ENCODE measurements around the gene SFTPD.
"Not testable (repeated sequence)": the region's sequence is repeated elsewhere in the genome, so short reads cannot be mapped to it uniquely, and the experiment has no call there.

Gene SFTPD

DNA sequence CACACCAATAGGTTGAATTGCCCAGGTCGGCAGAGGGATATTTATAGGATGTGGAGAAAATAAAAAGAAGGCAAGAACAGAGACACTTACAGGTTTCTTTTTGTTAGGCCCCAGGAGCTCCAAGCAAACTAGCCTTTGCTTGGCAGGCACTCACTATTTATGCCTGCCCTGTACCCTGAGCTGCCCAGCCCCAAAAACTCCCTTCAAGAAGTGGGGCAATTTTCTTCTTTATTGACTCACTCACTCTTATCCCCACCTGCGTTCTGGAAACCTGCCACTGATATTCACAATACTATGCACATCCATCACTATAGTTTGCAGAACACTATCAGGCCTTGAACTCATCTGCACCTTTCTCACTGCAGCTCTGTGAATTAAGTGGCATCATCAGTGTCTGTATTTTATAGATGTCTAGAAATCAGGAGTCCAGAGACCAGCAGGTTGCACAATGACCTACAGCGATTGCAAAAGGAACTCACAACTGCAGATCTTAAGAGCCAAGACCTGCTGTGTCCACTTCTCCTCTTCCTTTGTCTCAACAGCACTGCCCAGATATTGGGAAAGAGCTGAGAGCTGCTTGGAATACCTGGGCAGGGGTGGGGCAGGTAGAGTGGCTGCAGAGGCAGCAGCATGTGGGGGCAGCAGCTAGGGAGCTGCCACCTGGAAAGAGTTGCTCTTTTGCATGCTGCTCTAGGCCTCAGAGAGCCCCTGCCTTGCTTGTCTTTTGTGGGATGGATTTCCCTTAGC lies at the start of gene SFTPD:
TSS of gene SFTPD (minus strand) at position 130 of the 747 bp plus-strand sequence. CDS start 2,446 bp downstream, outside the sequence.
- DNase-seq (ENCODE audit: low spot score), result no peak

DNA sequence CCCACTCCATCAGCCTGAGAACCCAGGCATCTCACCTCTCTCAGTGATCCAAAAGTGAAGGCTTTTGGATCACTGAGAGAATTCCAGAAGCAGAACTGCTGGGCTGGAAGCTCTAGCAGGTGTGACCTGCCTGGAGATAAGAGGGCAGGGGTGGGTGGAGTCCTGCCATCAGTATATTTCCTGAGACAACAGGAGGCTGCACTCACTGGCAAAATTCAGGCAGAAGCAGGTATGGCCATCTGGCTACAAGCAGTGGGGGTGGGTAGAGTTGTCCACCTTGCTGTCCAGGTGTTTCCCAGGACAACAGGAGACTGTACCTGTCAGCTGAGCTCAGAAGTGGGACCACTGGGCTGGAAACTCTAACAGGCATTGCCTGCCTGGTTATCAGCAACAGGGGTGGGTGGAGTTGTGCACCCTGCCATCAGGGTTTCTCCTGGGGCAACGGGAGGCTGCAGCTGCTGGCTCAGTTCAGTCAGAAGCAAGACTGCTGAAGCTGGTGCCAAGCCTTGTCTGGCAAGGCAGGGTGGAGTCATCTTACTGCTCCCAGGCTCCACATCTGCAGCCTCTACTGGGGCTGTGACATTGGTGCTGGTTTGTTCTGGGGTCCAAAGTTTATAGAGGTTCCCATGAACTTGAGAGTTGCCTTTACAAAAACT lies 47.2 kb upstream of the SFTPD start:
- no peak for DNase-seq (ENCODE audit: low spot score)

DNA sequence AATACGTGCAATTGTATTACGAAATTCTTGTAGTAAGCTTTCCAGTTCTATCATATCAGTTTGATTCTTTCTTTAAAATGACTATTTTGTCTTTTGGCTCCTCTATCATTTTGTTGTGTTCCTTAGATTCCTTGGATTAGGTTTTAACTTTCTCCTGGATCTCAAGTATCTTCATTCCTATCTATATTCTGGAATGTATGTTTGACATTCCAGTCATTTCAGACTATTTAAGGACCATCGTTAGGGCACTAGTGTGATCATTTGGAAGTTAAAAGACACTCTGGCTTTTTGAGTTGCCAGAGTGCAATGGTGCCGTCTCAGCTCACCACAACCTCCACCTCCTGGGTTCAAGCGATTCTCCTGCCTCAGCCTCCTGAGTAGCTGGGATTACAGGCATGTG lies 45.7 kb upstream of the SFTPD start:
- no peak for DNase-seq (ENCODE audit: low spot score)

DNA sequence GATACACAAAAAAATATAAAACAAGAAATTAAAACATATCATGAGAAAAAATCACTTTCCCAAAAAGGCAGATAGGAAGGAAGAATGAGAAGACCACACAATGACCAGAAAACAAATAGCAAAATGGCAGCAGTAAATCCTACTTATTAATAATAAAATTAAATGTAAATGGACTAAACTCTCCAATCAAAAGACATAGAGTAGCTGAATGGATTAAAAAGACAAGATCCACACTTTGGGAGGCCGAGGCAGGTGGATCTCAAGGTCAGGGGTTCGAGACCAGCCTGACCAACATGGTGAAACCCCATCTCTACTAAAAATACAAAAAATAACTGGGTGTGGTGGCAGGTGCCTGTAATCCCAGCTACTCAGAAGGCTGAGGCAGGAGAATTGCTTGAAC lies 39.3 kb upstream of the SFTPD start:
- not testable (repeated sequence) for DNase-seq (ENCODE audit: low spot score)

DNA sequence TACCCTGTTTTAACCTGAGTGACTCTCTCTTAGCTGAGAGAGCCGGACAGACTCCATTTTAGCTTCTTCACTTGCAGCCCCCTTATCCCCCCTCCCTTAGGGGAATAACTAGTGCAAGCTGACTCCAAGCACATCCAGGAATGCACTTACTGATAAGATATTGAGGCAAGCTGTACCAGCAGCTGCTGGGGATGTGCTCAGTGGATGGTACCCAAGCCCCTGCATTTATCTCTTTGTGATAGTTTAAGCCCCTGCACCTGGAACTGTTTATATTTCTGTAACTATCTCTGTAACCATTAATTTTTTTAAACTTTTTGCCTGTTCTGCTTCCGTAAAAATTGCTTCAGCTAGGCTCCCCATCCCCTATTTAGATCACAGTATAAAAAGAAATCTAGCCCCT lies 37.8 kb upstream of the SFTPD start:
- DNase-seq (ENCODE audit: low spot score), result not testable (repeated sequence)

DNA sequence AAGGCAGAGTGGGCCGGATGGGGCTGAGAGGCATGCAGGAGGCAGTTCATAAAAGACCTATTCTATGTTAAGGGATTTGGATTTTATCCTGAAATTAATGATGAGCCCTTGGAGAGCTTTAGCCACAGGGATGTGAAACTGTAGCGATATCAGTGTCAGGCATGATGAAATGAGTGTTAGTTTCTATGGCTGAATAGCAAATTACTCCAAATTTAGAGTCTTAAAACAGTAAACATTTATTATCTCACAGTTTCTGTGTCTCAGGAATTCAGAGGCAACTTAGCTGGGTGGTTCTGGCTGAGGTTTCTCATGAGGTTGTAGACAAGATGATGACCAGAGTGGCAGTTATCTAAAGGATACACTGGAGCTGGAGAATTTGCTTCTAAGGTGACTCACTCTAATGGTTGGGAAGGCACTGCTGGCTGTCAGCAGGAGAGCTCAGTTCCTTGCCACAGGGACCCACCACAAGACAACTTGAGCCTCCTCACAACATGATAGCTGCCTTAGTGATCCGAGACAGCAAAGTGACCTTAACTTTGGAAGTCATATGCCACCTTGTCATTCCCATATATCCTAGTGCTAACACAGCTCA lies 36.7 kb upstream of the SFTPD start:
- DNase-seq (ENCODE audit: low spot score), result peak; percentile 46

DNA sequence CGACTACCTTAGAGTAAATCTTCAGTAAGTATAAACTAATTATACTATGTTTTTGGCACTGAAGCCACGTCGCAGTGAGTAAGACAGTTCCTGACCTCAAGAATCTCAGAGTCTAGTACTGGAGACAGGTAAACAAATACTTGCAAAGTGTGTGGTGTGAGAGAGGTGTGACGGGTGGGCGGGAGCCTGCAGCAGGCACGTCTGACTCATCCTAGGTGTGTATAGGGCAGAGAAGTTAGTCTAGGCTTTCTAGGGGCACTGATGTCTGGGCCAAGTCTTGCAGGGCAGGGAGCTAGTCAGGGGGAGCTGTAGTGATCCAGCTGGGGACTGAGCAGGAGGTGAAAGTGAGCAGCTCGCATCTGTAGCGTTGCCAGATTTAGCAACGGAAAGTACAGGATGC lies 35.9 kb upstream of the SFTPD start:
- peak; percentile 90 for DNase-seq (ENCODE audit: low spot score)

DNA sequence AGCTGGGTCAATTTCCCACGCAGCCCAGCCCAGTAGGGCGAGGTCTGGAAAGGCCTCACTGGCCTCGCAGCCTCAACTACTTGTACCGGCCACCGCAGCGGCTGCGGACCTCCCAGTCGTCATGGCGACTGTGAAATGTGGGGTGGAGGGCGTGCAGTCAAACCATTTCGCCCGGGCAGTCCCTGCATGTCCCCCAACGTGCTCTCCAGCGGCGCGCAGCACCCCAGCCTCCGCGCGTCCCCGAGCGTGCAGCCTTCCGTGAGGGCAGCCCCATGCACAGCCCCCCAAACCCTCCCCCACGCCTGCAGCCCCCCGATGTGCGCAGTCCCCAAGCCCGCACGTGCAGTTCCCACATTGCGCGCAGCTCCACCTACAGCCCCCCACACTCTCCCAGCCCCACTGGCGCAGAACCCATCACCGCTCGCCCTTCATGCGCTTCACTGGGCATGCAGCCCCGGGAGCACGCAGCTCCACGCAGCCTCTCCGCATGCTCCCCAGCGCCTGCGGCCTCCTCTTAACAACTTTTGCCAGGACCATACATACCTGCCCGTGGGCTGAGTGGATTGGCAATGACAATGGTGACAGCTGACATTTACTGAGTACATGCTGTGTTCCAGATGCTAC lies 34.5 kb upstream of the SFTPD start:
- DNase-seq (ENCODE audit: low spot score), result no peak

DNA sequence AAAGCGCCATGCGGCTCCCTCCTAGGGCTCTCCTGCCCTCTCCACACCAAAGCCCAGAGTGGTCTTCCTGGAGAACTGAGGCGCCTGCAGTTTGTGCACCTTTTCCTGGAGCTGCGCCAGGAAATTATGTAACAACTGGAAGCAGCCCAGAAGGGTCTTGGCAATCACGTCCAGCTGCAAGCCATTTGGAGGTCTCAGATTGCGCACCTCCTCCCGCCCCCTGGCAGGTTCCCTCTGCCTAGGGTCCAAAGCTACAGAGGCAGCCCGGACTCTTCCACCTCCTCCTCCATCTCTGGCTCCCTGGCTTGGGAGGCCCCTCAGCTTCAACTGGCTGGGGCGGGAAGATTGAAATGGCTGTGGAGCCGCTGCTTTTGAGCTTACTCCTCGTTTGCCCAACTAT lies 34.0 kb upstream of the SFTPD start:
- no peak for DNase-seq (ENCODE audit: low spot score)

DNA sequence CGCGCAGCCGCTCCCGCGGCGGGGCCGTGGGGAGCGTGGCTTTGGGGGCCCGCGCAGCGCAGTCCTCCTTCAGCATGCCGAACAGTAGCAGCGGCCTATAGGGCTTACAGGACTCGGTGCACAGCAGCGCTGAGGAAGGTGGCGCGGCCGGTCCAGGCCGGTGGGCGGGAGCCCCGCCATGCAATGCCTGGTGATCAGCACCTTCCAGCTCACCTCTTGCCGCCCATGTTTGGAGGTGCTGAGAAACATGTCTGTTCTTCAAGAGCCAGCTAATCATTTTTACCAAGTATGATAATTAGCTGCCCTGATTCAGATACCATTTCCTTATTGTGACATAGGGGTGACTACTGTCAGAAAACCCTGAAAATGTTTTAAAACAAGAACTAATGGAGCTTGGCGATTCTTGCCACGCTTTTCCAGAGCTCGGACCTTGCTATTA lies 33.5 kb upstream of the SFTPD start:
- peak; percentile 31 for DNase-seq (ENCODE audit: low spot score)

DNA sequence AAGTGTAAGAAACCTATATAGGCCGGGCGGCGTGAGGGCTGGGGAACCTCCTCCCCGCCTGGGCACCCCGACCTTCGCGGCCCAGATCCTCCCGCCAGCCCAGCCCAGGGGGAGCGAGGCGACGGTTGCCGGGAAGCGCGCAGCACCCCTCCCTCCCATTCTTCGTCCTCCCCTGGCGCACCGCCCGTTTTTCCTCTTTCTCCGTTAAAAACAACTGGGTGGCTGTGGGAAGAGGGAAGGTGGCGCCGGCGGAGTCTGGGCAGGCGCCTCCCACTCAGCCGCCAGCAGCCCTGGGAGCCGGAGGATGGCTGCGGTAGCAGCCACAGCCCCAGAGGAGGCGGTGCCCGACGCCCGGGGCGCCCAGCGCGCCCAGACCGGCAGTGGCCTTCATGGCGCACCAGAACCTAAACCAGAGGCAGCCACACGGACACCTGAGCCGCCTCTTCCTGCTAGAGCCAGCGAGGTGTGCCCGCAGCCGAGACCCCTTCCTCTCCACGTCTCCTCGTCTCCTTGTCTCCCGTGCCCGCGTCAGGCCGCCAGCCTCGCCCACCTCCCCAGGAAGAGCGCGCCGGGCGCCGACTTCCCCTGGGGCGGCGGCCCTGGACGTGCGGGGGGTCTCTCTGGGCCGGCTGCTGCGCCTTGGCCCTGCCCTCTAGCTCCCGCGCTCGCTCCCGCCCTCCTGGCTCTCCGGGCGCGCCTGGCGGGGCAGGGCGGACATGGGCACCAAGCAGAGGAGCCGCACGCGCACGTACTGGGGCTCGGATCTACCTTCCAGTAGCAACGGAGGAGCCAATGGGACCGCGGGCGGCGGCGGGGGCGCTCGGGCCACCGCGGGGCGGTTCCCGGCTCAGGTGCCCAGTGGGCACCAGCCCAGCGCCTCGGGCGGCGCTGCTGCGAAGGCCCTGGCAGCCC lies 32.8 kb upstream of the SFTPD start:
- peak; percentile 71 for DNase-seq (ENCODE audit: low spot score)

DNA sequence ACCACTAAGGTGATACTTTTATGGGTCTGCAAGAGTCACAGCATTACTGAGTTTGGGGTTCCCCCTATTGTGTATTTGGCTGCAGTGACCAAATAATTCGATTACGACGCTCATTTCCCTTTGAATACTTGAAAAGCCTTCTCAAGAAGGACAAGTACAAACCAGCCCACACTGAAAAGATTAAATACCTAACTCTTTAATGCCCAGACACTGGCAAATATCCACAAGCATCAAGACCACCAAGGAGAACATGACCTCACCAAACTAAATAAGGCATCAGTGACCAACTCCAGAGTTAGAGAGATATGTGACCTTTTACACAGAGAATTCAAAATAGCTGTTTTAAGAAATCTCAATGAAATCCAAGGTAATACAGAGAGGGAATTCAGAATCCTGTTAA lies 31.8 kb upstream of the SFTPD start:
- no peak for DNase-seq (ENCODE audit: low spot score)

DNA sequence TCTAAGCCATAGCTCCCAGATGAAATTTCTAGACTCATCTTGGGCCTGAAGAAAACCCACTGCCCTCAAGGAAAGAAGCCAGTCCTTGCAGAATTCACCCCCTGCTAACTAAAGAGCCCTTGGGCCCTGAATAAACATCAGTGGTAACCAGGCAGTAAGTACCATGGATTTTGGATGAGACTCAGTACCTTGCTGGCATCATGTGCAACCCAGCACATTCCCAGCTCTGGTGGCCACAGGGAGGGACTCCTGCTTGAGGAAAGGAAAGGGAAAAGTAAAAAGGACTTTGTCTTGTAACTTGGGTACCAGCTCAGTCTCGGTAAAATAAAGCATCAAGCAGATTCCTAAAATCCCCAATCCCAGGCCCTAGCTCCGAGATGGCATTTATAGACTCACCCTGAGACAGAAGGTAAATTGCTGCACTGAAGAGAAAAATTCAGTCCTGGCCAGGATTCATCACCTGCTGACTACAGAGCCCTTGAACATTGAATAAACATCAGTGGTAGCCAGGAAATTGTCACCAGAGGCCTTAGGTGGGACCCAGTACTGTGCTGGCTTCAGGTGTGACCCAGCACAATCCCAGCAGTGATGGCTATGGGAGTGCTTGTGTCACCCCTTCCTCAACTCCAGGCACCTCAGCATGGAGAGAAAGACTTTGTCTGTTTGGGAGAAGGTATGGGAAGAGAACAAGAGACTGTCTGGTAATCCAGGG lies 31.2 kb upstream of the SFTPD start:
- no peak for DNase-seq (ENCODE audit: low spot score)

DNA sequence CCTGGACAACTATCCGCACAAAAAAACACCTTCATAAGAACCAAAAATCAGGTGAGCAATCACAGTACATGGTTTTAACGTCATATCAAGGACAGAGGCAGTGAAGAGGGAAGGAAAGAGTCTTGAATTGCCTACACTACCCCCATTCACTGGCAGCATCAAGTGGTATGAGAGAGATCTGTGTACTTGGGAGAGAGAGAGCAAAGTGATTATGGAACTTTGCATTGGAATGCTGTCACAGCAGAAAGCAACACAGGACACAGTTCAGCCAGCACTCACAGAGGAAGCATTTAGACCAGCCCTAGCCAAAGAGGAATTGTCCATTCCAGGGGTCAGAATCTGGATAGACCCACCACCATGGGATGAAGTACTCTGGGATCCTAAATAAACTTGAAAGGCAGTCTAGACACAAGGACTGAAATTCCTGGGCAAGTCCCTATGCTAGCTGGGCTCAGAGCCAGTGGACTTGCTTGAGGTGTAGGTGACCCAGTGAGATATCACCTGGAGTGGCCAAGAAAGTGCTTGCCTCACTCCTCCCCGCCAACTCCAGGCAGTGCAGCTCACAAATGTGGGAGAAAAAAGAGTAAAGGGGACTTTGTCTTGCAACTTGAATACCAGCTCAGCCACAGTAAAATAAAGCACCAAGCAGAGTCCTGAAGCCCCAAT lies 30.5 kb upstream of the SFTPD start:
- DNase-seq (ENCODE audit: low spot score), result no peak

DNA sequence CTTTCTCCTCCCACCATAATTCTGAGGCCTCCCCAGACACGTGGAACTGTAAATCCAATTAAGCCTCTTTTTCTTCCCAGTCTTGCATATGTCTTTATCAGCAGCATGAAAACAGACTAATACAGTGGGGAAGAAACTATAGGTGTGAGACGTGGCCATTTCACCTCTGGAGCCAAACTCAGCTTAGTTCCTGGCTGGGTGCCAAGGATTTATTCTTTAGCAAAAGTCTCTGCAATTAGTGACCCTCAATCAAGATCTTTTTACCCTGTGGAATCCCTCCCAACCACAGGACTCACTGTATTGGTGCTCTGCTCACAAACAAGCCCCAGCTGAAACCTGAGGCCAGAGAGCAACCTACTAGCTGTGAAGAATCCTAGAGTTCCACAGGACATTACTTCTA lies 28.1 kb upstream of the SFTPD start:
- no peak for DNase-seq (ENCODE audit: low spot score)

DNA sequence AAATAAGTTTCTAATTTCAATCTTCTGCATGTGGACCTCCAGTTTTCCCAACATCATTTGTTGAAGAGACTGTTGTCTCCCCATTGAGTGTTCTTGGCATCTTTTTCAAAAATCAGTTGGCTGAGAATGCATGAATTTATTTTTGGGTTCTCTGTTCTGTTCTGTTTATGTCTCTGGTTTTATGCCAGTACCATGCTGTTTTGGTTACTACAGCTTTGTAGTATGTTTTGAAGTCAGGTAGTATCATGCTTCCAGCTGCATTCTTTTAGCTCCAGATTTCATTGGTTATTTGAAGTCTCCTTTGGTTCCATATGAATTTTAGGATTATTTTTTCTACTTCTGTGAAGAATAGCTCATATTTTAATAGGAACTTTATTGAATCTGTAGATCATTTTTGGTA lies 21.2 kb upstream of the SFTPD start:
- no peak for DNase-seq (ENCODE audit: low spot score)

DNA sequence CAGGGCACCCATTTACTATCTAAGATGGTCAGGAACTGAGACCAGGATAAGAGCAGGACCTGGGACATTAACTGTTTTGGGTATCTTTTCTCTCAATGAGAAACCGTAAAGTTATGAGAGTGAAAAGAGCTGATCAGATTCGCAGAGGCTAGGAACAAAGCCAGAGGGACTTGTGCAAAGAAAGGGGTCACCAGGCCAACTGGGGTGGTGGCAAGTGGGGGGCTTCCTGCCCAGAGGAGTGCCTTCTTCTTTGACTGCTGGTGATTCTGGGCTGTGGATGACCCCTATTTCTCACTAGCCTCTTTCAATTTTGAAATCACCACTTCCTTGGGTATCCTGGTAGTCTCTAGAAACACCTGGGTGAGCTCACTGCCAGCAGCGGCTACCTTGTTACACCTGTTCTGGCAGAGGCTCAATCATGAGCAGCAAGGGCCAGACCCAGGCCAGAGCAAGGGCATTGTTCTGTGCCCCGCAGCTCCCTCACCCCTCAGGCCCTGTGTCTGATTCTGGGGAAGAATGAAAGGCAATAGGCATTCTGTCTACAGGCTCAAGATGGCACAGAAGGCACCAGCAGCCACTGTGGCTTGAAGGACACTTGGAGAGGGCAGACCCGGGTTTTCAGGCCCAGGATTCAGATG lies 999 bp downstream of the SFTPD start:
- no peak for DNase-seq (ENCODE audit: low spot score)

DNA sequence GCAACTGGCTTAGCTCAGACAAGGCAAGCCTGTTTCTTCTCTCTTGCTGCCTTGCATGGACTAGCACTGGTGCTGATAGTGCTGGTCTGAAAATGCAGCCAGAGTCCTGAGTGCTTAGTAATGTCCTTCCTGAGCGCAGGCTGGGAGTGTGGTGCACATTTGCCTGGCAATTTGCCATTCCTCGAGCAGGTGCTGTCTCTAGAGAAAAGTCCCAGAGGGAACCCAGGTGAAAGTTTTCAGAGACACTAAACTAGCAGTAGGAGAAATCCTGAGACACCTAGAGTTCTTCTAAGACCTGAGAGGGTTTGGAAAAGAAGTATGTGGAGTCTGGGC lies 1.9 kb downstream of the SFTPD start:
- peak; percentile 30 for DNase-seq (ENCODE audit: low spot score)

DNA sequence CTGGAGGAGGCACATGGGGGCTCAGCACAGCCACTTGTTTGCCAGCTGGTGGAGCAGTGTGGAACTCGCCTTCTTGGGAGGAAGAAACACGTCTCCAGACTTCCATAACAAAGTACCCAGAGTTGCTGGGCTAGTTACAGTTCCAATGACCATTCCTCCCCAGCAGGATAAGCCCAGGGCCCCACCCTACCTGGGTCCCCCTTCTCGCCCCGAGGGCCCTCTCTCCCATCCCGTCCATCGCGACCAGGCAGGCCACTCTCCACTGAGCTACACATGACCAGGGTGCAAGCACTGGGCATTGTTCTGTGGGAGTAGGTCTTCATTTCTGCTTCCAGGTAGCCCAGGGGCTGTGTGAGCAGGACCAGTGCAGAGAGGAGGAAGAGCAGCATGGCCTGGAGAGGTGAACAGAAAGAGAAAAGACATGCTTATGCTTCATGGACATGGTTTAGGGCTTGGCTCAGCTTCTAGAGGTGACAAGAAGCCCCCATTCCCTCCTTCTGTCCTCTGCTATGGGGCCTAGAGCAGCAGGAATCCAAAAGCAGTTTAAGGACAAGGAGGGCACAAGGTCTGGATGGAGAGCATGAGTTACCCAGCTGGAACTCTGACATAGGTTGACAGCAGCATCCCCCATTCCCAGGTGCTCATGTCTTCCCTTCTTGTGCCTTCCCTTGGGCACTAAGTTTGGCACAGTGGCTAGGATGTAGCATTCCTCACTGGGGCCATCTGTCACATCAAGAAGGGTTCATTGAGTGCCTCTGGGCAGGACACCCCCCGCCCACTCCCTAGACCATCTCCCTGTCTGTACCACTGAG lies 2.4 kb downstream of the SFTPD start:
- no peak for DNase-seq (ENCODE audit: low spot score)
